Measurements from ENCODE around the gene RNASE4.

Gene RNASE4

DNA sequence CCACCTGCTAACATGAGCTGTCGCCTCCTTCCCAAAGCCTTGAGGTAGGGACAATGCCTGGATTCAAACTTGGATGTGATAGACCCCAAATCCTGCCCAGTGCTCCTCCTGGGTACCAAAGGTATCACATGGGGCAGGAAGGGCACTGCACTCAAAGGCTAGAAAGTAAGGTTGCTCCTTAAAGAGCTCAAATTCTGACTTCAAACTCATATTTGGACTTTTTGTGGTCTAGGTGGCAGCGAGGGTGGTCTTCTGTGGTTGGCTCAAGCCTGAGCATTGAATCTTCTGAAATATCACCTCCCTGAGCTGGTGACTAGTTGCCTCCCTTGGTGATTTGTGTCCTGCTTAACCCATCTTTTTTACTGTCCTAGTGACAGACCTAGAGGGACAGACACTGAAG lies 8.3 kb upstream of the RNASE4 start:
- DNase-seq, result no peak

DNA sequence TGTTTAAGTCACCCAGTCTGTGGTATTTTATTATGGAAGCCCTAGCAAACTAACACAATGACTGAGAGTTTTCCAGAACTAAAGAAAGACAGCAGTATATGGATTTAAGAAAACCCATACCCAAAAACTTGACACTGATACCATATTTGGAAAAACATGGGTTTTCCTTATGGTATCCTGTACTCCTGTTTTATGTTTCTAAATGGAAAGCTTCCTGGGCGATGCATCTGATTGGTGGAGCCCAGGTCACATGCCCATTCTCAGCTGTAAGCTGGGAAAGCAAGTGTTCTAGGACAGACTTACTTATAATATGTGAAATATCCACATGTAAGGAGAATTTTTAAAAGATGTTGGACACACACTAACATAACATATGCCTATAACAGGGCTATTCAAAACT lies 4.5 kb upstream of the RNASE4 start:
- DNase-seq, result peak; percentile 9

DNA sequence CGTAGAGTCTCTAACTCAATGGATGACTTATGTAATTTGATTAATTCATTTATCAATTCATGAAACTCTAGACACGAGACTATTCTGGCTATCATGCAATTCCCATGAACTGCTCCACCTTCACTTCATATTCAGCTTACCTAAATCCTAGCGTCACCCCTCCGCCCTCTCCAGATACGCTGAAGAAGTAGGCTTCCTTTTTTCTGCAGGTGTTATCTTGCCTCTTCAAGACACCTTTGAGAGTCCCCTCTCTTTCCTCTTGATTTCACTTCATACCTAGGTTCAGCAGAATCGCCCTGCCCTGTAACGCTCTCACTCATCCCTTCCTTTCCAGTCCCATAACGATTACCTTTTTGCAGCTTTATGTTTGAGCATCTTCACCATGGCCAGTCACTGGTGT lies 4.0 kb upstream of the RNASE4 start:
- no peak for DNase-seq

DNA sequence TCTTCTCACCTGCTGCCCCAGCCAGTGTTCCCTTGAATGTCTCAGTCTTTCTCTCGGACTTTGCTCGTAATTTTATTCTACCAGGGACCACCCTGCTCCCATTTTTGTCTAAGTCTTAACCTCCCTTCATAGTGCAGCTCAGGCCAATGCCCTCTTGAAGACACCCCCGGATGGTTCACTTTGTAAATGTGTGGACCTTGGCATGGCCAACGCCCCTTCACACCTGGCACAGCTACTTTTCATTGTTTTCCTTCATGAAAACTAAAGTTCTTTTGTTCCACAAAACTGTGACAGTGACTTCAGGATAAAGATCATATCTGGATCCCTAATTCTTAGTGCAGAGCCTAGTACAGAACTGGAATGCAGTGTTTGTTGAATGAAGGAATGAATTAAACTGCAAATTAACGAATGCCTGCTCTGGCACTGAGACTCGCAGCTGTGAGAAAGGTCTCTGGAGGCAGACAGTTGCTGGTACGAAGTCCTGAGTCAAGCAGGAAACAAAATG lies 3.5 kb upstream of the RNASE4 start:
- DNase-seq, result no peak

DNA sequence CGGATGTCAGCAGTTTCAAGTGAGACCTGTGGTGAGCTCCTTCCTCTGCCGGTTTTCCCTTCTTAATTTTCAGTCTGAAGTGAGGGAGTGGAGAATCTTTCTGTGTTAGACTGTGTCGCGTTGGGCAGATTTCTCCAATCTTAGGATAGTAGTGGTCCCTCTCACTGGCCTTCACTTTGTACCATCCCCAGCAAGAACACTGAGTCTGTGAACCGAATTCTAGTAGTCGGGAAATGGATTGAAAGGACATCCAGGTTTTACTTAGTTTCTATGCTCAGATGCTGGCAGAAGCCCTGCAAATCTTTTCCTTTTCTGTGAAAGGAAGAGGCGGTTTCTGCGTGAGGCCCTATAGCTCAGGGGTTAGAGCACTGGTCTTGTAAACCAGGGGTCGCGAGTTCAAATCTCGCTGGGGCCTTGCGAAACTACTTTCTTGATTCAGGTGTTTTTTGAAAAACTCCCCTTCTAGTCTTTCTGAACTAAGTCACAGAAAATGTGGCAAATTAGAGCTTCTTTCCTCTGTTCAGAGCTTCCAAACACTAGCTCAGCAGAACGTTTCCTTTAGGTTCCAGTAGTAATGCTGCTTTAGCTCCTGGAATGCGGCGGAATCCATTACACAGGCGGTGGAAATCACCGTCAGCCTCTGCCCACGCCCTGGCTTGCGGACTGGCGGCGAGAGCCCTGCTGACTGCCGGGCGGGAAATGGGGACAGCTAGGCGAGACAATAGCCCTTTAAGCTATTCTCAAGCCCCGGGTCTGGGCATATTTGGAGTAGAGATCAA lies 2.8 kb upstream of the RNASE4 start:
- peak; percentile 80 for DNase-seq

DNA sequence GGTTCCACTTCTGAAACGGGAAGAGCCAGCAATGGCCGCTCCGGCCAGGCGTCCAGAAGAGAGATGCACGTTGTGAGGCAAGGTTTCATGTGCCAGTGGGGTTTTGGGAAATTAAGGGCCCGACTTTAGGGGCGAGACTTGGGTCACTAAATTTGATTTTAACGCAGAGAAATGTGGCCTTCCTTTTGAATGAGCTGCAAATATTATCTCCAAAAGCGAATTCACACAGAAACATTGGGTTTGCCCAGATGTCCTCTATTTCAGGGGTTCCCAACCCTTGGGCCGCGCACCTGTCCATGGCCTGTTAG lies 2.3 kb upstream of the RNASE4 start:
- no peak for DNase-seq

DNA sequence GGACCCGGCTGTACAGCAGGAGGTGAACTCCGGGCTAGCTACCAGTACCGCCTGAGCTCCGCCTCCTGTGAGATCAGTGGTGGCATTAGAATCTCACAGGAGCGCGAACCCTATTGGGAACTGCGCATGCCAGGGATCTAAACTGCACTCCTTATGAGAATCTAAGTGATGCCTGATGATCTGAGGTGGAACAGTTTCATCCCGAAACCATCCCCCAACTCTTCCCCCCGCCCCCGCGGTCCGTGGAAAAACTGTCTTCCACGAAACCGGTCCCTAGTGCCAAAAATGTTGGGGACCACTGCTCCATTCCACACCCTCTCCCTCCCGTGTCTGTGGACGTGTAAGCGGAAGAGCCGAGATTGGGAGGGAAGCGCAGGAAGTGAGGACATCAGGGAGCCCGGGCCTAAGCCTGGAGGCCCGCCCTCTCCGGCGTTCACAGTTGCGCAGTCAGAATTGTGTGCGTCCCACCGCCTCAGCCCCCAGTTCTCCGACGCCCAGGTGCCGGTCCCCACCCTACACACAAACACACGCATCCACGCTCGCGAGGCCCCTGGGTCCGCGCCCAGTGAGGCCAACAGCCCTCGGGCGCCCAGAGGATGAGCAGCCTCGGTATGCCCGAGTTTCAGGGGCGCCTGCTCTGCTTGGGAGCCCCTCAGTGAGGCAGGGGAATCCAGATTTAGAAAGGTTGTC lies 1.8 kb upstream of the RNASE4 start:
- DNase-seq, result peak; percentile 91

DNA sequence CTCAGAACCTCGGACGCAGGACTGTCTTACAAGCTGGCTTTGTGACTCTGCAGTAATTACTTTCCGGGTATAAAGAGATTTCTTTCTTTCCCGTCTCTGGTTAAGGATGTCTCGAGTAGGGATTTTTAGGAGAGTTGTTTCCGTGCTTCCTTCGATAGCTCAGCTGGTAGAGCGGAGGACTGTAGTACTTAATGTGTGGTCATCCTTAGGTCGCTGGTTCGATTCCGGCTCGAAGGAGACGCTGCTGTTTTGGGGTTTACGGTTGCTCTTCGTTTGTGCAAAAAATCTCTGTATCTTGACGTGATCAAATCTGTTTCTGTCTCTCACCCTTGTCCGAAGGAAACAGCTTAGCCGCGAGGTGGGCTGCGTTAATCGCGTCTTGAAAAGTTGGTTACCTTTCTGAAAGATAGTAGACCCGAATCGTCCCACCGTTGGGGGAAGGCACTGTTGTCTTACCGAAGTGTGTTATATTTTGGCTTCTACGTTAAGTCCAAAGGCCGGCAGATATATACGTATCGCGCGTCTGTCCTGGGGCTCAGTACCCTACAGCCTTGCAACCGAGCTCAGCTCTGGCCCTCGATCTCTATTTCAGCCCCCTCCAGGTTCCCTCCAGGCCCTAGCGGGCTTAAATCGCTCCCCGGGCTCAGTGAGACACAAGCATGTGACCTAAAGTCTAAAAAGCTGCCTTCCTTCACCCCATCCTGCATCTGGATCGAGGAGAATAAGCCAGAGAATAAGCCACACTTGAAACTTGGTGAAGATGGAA lies 1.1 kb upstream of the RNASE4 start:
- peak; percentile 91 for DNase-seq

DNA sequence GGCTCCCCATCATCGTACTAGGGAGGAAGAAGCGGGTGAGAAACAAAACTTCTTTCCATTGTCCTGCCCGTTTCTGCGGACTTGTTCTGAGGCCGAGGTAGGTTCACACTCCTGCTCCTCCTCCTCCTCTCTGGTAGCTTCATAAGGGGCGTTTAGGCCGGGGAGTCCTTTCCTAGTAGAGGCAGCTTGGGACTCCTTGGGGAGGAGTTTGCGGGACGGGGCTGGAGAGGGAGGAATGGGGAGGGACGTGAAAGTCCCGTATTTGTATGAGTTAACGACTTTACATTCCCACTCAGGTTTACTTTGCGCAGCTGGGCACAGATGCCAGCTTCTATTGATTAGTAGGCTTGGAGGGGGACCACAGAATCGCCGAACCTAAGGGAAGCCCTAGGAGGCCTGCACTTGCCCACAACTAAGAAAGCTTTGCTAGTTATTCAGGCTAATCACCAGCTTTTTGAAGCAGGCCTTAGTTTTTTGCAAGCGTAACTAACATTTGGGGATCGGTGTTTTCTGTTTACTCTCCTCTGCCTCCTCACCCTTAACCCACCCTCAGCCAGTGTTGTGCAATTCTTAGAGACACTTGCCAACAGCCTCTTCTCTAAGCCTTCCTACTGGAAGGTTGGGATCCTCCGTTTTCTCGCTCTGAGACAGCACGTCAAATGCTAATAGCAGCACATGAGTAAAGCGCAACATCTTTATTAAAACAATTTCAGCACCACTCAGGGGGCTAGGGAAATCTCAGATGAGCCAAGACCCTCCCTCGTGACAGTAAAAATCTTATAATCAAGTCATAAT lies 499 bp downstream of the RNASE4 start:
- no peak for DNase-seq

DNA sequence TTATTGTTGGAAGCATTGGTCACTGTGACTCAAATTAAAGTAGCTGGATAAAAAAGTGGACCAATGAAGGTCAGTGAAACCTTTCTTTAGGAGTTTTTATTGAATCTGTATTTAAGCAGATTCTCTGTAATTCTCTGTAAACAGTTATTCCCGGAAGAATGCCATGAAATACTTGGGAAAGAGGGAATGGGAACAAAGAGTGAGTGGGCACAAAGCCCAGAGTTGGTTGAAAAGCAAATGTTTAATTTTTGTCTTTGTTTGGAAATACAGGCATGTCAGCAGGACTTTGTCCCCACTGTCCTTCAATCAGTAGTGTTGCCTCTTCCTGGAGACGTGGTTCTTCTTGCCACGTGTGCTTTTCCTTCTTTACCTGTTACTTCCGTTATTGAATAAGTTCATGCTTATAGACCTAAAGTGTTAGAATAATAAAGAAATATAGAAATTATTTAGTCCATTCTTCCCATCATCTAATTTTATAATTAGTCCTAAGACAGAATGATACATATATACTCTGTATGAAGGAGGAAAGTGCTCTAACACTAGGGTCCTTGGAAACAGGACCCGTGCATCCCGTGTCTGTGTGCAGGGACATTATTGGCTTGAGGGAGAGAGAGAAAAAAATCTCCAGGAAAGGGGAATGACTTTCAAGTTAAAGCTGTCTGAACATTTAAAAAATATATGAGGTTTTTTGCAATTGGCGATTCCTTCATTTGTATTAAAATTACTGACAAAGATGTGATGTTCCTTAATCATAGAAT lies 2.2 kb downstream of the RNASE4 start:
- DNase-seq, result no peak

DNA sequence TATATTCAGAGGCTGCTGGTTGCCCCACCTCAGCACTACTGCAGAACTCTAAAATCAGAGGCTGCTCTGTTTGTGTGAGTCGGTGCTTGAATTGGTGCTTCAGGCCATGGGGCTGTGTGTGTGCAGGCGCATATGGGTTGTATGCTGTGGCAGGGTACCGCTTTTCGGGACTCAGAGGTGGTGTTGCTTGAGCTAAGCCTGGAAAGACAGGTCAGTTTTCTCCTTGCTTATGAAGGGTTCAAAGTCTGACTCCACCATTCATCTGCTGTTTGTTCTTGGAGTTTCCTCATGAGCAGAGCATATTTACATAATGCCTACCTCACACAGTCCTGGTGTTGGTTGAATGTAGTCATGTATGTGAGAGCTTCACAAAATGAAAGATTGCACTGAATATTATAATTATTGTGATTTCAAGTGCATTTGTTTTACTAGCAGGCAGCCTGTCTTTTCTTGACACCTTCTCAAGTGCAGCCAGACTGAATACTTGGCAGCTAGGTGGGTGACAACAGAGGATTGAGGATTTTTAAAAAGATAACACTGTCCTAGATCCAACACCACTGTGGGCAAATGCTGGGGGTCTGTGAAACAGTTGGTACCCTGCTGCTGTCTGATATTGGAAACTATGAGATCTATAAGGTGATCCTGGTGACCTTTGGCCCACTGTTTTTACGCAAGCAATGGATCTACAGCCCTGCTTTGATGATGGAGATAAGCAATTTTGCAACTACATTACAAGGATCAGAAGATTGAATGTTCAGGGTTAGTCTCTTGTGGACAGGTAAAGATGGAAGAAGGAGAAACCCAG lies 3.2 kb downstream of the RNASE4 start:
- DNase-seq, result no peak

DNA sequence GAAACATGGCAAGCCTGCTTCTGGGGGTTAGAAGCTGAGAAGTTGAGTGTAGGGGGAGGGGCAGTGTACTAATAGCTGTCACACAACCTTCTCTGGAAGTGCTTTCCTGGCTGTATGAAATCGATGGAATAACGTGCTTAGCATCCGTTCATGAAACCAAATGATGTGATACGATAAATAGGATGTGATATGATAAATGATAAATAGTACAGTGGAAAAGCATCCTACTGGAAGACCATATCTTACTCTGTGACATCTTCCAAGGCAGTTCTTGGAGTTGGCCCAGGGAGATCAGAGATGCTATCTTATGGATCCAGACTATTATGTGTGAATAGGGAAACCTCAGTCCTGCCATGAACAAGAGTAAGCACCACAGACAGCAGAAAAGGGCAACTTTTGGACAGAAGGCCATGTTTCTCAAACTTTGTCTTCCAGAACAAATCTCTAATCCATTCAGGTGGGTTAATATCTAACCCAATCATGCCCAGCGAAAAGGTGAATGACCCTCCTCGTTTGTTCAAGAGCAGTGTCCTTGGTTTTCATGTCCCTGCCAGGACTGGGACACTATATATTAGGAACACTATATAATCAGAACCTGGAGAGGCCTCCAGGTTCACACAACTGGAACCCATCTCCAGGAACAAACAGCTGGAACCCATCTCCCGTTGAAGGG lies 3.9 kb downstream of the RNASE4 start, which contains the start of gene ANG:
Gene ANG (plus strand): TSS at position 598 of the 673 bp plus-strand sequence. CDS start 4,801 bp downstream, outside the sequence.
- DNase-seq, result no peak

DNA sequence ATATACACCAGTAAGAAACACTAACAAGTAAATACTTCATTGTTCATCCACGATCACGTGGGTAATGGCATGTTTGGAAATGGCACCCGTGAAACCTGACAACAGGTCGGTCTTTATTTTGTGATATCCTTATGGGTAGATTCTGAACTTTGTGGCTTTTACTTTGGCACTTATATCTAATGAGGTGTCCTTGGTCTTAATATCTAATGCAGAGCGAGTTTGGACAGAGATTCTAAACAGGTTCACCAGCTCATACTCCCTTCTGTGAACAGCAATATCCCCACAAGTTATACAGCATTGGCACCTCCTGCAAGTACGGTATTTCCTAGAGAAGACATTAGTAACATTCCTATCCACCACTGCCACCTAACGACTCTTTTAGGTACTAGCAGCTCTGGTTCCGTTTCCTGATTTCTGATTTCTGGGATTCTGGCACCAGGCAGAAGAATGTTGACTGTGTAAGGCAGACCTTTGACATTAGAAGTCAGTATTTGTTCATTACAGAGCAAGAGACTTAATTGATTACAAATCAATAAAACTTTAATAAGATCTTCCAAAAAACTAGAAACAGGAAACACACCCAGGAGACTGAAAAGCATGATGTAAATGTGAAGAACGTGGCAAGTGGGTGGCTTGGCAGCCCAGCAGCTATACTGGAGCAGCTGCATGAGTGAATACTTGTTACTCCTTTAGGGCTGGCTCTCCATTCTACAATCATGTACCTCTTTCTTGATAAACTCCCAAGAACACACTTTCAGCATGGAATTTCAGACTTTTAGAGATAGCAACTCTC lies 6.7 kb downstream of the RNASE4 start:
- DNase-seq, result peak; percentile 78

DNA sequence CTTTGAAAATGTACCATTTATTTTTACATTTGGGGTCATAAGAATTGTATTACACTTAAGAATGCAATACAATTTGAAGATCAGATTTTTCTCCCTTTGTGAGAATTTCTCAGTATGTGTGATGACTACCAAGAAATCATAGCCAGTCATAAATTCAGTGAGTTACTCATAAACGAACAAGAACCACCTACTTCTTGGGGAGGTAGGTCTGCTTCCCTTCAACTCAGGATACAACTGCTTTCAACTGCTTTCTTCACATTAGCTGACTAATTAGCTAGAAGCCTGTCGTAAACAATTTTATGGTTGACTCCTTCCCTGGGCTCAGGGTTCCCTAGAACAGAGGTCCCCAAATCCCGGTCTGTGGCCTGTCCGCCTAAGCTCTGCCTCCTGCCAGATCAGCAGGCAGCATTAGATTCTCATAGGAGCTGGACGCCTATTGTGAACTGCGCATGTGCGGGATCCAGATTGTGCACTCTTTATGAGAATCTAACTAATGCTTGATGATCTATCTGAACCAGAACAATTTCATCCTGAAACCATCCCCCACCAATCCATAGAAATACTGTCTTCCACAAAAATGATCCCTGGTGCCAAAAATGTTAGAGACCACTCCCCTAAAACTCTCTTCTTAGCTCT lies 7.9 kb downstream of the RNASE4 start:
- DNase-seq, result peak; percentile 15

DNA sequence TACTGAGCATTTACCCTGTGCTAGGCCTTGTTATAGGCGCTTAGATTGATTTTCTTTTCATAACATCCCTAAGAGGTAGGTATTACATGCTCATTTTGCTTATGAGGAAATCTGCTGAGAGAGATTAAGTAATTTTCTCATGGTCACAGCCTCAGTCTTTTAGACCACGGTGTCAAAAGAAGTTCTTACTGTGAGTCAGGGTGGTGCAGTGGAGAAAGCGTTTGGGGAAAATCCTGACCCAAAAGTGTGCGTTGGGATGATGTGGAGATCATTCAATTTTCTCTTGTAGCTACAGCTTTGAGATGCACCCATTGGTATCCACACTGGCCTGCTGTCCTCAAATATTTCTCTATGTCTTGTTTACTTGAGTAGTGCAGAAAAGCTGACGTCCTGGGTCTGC lies 12.4 kb downstream of the RNASE4 start:
- no peak for DNase-seq

DNA sequence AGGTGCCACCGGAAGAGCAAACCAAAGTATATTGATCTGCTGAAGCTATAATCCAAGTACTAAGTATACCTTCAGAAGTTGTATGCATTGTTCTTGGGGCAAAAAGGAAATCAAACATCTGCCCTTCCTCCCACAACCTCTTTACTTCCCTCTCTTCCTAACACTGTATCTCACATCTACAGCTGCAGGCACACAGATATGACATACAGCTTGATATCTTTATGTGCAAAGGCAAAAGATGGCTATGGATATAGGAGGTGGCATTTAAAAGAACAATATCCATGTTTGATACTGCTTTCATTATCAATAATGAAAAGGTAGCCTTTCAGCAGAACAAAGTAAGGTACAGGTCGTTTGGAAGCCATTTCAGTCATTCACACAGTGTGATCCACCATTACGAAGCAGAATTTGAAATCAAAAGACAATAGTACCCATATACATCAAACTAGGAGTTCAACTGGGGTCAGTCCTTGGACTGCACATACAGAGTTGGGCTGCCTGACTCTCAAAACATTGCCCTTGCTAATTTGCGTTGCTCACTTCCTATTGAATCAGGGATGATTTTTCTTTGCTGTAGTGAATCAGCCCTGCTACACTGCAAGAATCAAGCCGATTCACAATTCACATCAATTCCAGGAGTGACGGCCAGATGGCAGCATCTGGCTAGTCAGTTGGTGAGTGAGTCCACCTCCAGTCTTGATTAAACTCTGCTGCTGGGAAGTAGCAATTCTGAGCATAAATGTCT lies 13.1 kb downstream of the RNASE4 start:
- peak; percentile 8 for DNase-seq

DNA sequence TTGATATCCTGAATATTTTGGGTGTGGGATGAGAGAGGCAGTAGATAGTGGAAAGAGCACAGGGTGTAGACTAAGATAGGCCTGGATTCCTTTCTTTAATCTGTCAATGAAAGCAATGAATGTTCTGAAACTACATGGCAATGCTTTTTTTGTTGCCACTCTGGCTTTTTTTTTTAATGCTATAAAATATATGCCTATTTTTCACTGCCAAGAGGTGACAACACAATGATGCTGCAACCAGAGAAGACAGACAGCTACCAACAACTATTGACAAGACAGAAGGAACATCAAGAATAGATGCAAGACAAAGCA lies 13.6 kb downstream of the RNASE4 start:
- DNase-seq, result no peak

DNA sequence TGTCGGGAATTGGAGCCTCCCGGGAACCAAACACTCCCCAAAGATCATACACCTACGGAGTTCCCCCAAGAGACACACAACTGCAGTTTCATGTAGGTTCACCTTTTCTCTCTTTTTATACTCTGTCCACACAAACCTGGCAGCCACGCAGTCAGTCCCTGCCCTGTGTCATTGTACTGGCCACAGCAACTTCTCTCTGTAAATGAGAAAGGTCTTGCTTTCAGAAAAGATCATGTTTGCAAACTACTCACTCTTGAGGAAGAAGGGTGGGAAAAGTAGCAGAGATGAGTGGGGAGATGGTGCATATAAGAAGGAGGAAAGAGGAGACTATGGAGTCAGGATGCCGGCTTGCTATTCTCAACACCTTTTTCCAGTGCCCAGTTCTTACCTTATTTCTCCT lies 14.6 kb downstream of the RNASE4 start:
- no peak for DNase-seq

DNA sequence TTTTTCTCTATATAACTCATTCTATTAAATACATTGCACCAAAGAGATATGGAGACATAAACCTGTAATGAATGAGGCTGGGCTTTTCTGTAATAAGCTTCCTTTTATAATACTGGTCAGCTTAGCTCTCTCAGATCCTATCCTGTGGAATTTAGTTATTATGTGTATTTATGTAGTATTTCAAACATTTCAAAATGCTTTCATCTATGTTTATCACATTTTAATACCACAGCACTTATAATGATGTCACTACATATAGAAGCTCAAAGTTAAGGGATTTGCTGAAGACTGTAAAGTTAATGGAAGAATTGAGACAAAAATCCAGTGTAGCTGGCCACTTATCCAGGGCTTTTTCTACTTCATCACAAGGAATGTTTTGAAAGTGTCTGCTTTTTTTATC lies 15.6 kb downstream of the RNASE4 start:
- DNase-seq, result no peak
